WERI-Rb-1 (cell line): Measurements from ENCODE around the gene ARL5A.

Experiments used
- DNase-seq: peaks from one replicate; pipeline ENCODE4 v3.0.0-alpha.2; 2020
- H3K27ac ChIP-seq: fragments of 250-450 bp; sonication (Bioruptor Pico); 2 replicates; pipeline ENCODE4 v1.5.1; 2020; ENCODE audit warnings: mild to moderate bottlenecking, moderate library complexity
- H3K27me3 ChIP-seq: fragments of 250-450 bp; sonication (Bioruptor Pico); 2 replicates; pipeline ENCODE4 v1.5.1; 2021; ENCODE audit warnings: mild to moderate bottlenecking, low read depth, moderate library complexity; ENCODE audit not compliant: insufficient read depth, severe bottlenecking
- H3K36me3 ChIP-seq: fragments of 250-450 bp; sonication (Bioruptor Pico); 2 replicates; pipeline ENCODE4 v1.5.1; 2020; ENCODE audit warnings: mild to moderate bottlenecking, moderate library complexity
- H3K4me3 ChIP-seq: 2 replicates; pipeline ENCODE4 v1.5.1; 2011; ENCODE audit warnings: low read depth, mild to moderate bottlenecking, control low read depth, low read length
- H3K9me3 ChIP-seq: fragments of 250-450 bp; sonication (Bioruptor Pico); 2 replicates; pipeline ENCODE4 v1.5.1; 2021; ENCODE audit warnings: mild to moderate bottlenecking, moderate library complexity; ENCODE audit not compliant: severe bottlenecking
- CTCF ChIP-seq: IDR thresholded peaks from 2 replicates; pipeline ENCODE4 v1.5.1; 2011; ENCODE audit warnings: low read depth, mild to moderate bottlenecking, control low read depth, inconsistent platforms, low read length

Gene ARL5A

GRCh38 chr2:151810489-151810888 lies 17.7 kb downstream of the ARL5A start:
- no peaks in the 10 kb centered on the region for H3K27me3 ChIP-seq
- TF ChIP-seq CTCF, result no peak
- H3K9me3 ChIP-seq, result no peaks in the 10 kb centered on the region
- peaks cover 55% of the 10 kb centered on the region for H3K36me3 ChIP-seq
- H3K4me3 ChIP-seq, result no peak overlapping the region
- no peak overlapping the region for H3K27ac ChIP-seq
- DNase-seq, result no peak

- H3K9me3 ChIP-seq, result no peaks in the 10 kb centered on the region
- no peak overlapping the region for H3K4me3 ChIP-seq
- no peak for TF ChIP-seq CTCF
- no peak overlapping the region for H3K27ac ChIP-seq
- no peaks in the 10 kb centered on the region for H3K27me3 ChIP-seq
- no peak for DNase-seq
- H3K36me3 ChIP-seq, result peaks cover 66% of the 10 kb centered on the region
These were observed 19.2 kb downstream of the ARL5A start for GRCh38 chr2:151809073-151809383.

GRCh38 chr2:151808258-151809072 lies 19.8 kb downstream of the ARL5A start:
- DNase-seq, result no peak
- Histone ChIP-seq H3K27ac (no peak overlapping the region), H3K4me3 (no peak overlapping the region), H3K36me3 (peaks cover 62% of the 10 kb centered on the region), H3K27me3 (no peaks in the 10 kb centered on the region), H3K9me3 (no peaks in the 10 kb centered on the region)
- TF ChIP-seq CTCF, result no peak

GRCh38 chr2:151805961-151806360 lies 22.3 kb downstream of the ARL5A start:
- H3K36me3 ChIP-seq, result peaks cover 45% of the 10 kb centered on the region
- no peaks in the 10 kb centered on the region for H3K27me3 ChIP-seq
- no peaks in the 10 kb centered on the region for H3K9me3 ChIP-seq
- no peak overlapping the region for H3K4me3 ChIP-seq
- DNase-seq, result no peak
- no peak for TF ChIP-seq CTCF
- no peak overlapping the region for H3K27ac ChIP-seq

- DNase-seq, result no peak
- Histone ChIP-seq H3K27me3 (no peaks in the 10 kb centered on the region), H3K27ac (no peak overlapping the region), H3K4me3 (no peak overlapping the region), H3K36me3 (peaks cover 41% of the 10 kb centered on the region), H3K9me3 (no peaks in the 10 kb centered on the region)
- no peak for TF ChIP-seq CTCF
These were observed 22.9 kb downstream of the ARL5A start for GRCh38 chr2:151805343-151805742.

- H3K4me3 ChIP-seq, result no peak overlapping the region
- H3K36me3 ChIP-seq, result peaks cover 38% of the 10 kb centered on the region
- no peak for TF ChIP-seq CTCF
- no peak overlapping the region for H3K27ac ChIP-seq
- H3K9me3 ChIP-seq, result no peaks in the 10 kb centered on the region
- no peaks in the 10 kb centered on the region for H3K27me3 ChIP-seq
- no peak for DNase-seq
These were observed 24.4 kb downstream of the ARL5A start for GRCh38 chr2:151803811-151804210.
